HepG2 (cell line): ENCODE data around the gene NEURL4. TPM values are rescaled to one million over a fixed set of nuclear protein-coding genes. Genes with fewer than 3 reads are reported as not detected.

Experiments used
- ARID2 ChIP-seq: sonication (generic); formaldehyde crosslinking; IDR thresholded peaks from 2 replicates; pipeline ENCODE4 v1.8.1; 2022; ENCODE audit warnings: mild to moderate bottlenecking, missing genetic modification reagents, borderline replicate concordance
- ATF7 ChIP-seq, 2 experiments: fragments of 450-650 bp in 1 of 2; sonication (generic) in 1 of 2; formaldehyde crosslinking in 1 of 2; IDR thresholded peaks; 2 replicates each; pipeline versions ENCODE4 v1.4.0 to v1.6.1; 2016 to 2020; ENCODE audit warnings: antibody characterized with exemption in 1 of 2, mild to moderate bottlenecking in 1 of 2, missing genetic modification reagents in 1 of 2
- CSRNP1 ChIP-seq: sonication (generic); formaldehyde crosslinking; IDR thresholded peaks from 2 replicates; pipeline ENCODE4 v1.8.1; 2023; ENCODE audit warnings: mild to moderate bottlenecking, missing genetic modification reagents
- JDP2 ChIP-seq: sonication (generic); formaldehyde crosslinking; IDR thresholded peaks from 2 replicates; pipeline ENCODE4 v1.8.1; 2022; ENCODE audit warnings: missing genetic modification reagents, borderline replicate concordance
- KDM5B ChIP-seq: sonication (generic); formaldehyde crosslinking; IDR thresholded peaks from 2 replicates; pipeline ENCODE4 v1.4.0; 2020; ENCODE audit warnings: missing genetic modification reagents, mild to moderate bottlenecking, borderline replicate concordance
- MATR3 ChIP-seq: sonication (generic); formaldehyde crosslinking; IDR thresholded peaks from 2 replicates; pipeline ENCODE4 v1.4.0; 2020; ENCODE audit warnings: missing genetic modification reagents
- SALL2 ChIP-seq: sonication (generic); formaldehyde crosslinking; IDR thresholded peaks from 2 replicates; pipeline ENCODE4 v1.8.1; 2023; ENCODE audit warnings: mild to moderate bottlenecking, missing genetic modification reagents, inconsistent platforms
- SMYD3 ChIP-seq: sonication (generic); formaldehyde crosslinking; IDR thresholded peaks from 2 replicates; pipeline ENCODE4 v1.8.1; 2023; ENCODE audit warnings: mild to moderate bottlenecking, missing genetic modification reagents
- SP1 ChIP-seq, 2 experiments: fragments of 450-650 bp in 1 of 2; sonication (generic) in 1 of 2; formaldehyde crosslinking in 1 of 2; IDR thresholded peaks; 2 replicates each; pipeline versions ENCODE4 v1.4.0 to v1.6.1; 2016 to 2020; ENCODE audit warnings: missing genetic modification reagents in 1 of 2
- SYNCRIP ChIP-seq: fragments of 200-400 bp; formaldehyde crosslinking; IDR thresholded peaks from 2 replicates; pipeline ENCODE4 v1.6.1; 2018; ENCODE audit warnings: mild to moderate bottlenecking, low read depth, low read length; ENCODE audit not compliant: insufficient read depth
- TEF ChIP-seq: sonication (generic); formaldehyde crosslinking; IDR thresholded peaks from 2 replicates; pipeline ENCODE4 v1.5.0; 2020; ENCODE audit warnings: missing genetic modification reagents
- ZBTB33 ChIP-seq: sonication (generic); formaldehyde crosslinking; IDR thresholded peaks from 2 replicates; pipeline ENCODE4 v1.4.0; 2020; ENCODE audit warnings: missing genetic modification reagents
- ZFP36L1 ChIP-seq: sonication (generic); formaldehyde crosslinking; IDR thresholded peaks from 2 replicates; pipeline ENCODE4 v1.8.0; 2022; ENCODE audit warnings: mild to moderate bottlenecking, missing genetic modification reagents, moderate library complexity
- ZNF326 ChIP-seq: sonication (generic); formaldehyde crosslinking; IDR thresholded peaks from 2 replicates; pipeline ENCODE4 v1.4.0; 2020; ENCODE audit warnings: missing genetic modification reagents, borderline replicate concordance
- ZNF333 ChIP-seq: sonication (generic); formaldehyde crosslinking; IDR thresholded peaks from 2 replicates; pipeline ENCODE4 v1.4.0; 2020; ENCODE audit warnings: mild to moderate bottlenecking, missing genetic modification reagents, borderline replicate concordance
- ZNF34 ChIP-seq: sonication (generic); formaldehyde crosslinking; IDR thresholded peaks from 2 replicates; pipeline ENCODE4 v1.4.0; 2020; ENCODE audit warnings: mild to moderate bottlenecking, missing genetic modification reagents, borderline replicate concordance
- ZNF547 ChIP-seq: sonication (generic); formaldehyde crosslinking; IDR thresholded peaks from 2 replicates; pipeline ENCODE4 v1.5.1; 2020; ENCODE audit warnings: mild to moderate bottlenecking, missing genetic modification reagents
- ZNF597 ChIP-seq: sonication (generic); formaldehyde crosslinking; IDR thresholded peaks from 2 replicates; pipeline ENCODE4 v1.5.0; 2020; ENCODE audit warnings: missing genetic modification reagents
- ZNF775 ChIP-seq: sonication (generic); formaldehyde crosslinking; IDR thresholded peaks from 2 replicates; pipeline ENCODE4 v1.4.0; 2020; ENCODE audit warnings: missing genetic modification reagents, mild to moderate bottlenecking, moderate library complexity, borderline replicate concordance
- ZNF782 ChIP-seq: sonication (generic); formaldehyde crosslinking; IDR thresholded peaks from 2 replicates; pipeline ENCODE4 v1.4.0; 2020; ENCODE audit warnings: missing genetic modification reagents, mild to moderate bottlenecking, borderline replicate concordance
- ZNF790 ChIP-seq: sonication (generic); formaldehyde crosslinking; IDR thresholded peaks from 2 replicates; pipeline ENCODE4 v1.8.0; 2022; ENCODE audit warnings: missing genetic modification reagents, mild to moderate bottlenecking, borderline replicate concordance
- ZNF792 ChIP-seq: IDR thresholded peaks from 2 replicates; pipeline ENCODE4 v1.6.1; 2016
- ZNF891 ChIP-seq: sonication (generic); formaldehyde crosslinking; IDR thresholded peaks from 2 replicates; pipeline ENCODE4 v1.5.0; 2020; ENCODE audit warnings: mild to moderate bottlenecking, missing genetic modification reagents
- polyA plus RNA-seq, 8 experiments: library from polyadenylated mRNA; depleted of rRNA in 3 of 8; stranded (reverse) in 7 of 8; unstranded in 1 of 8; fragments of >200 nt; fragmentation: Illumina TruSeq in 4 of 8; extraction: Trizol in 4 of 8; gene quantifications; 2 replicates each; pipeline versions ENCODE4 v1.2.1 to v1.2.3, GENCODE V29; 2011 to 2016; ENCODE audit warnings: low read depth in 4 of 8, missing spikeins in 1 of 8, mixed read lengths in 1 of 8; ENCODE audit not compliant: insufficient read depth in 1 of 8
- total RNA-seq, 5 experiments: library from RNA; depleted of rRNA; stranded (reverse); fragments of >200 nt; fragmentation: Illumina TruSeq; extraction: Trizol; gene quantifications; 2 replicates each; pipeline ENCODE4 v1.2.3, GENCODE V29; 2016; ENCODE audit warnings: low read depth in 1 of 5

Gene NEURL4
- total and polyA plus RNA-seq, 2 of the 13 experiments (the other 11 are each of a cell fraction or from before 2014, with no cell fraction given) = 14.8 to 15.7 TPM

GRCh38 chr17:7306911-7307685 lies 22.0 kb downstream of the NEURL4 start, which contains the start of gene EIF5A (continued):
- TF ChIP-seq TEF (CRISPR knock-in tag) = no peak
- peak; percentile 13; the same call in 1 of the 2 replicates for TF ChIP-seq SALL2 (CRISPR knock-in tag)
- no peak for TF ChIP-seq ZNF326
- no peak; the same call in 1 of the 2 replicates for TF ChIP-seq ZBTB33 (CRISPR knock-in tag)
- no peak for TF ChIP-seq ARID2 (CRISPR knock-in tag)
- no peak for TF ChIP-seq SMYD3
- no peak for TF ChIP-seq ZNF782
- TF ChIP-seq KDM5B = no peak; the same call in 1 of the 2 replicates
- TF ChIP-seq ZNF792 (CRISPR knock-in tag) = no peak; the same call in 1 of the 2 replicates
- no peak for TF ChIP-seq ZFP36L1 (CRISPR knock-in tag)
- TF ChIP-seq JDP2 (CRISPR knock-in tag) = no peak
- 0 out of 2 replicates have a peak, but pooled peaks have one; percentile 15 for TF ChIP-seq ZNF333
- no peak for TF ChIP-seq ZNF891 (CRISPR knock-in tag)
- no peak for TF ChIP-seq ATF7 (IDR thresholded peaks at IDR 0.05)
- TF ChIP-seq ATF7 (CRISPR knock-in tag; IDR thresholded peaks at IDR 0.05) = 0 out of 2 replicates have a peak, but pooled peaks have one; percentile 53
- TF ChIP-seq ZNF597 (CRISPR knock-in tag) = no peak
- no peak for TF ChIP-seq SYNCRIP
- TF ChIP-seq CSRNP1 (CRISPR knock-in tag) = no peak
- no peak for TF ChIP-seq ZNF775 (CRISPR knock-in tag)
- TF ChIP-seq SP1 (IDR thresholded peaks at IDR 0.05) = no peak
- TF ChIP-seq SP1 (CRISPR knock-in tag; IDR thresholded peaks at IDR 0.05) = no peak
- no peak for TF ChIP-seq ZNF790 (CRISPR knock-in tag)
- peak; percentile 79; the same call in 1 of the 2 replicates for TF ChIP-seq ZNF547 (CRISPR knock-in tag)
- no peak for TF ChIP-seq MATR3
- 0 out of 2 replicates have a peak, but pooled peaks have one; percentile 74 for TF ChIP-seq ZNF34
